H9 (cell line): ENCODE data around the gene TRIB2. TPM values are rescaled to one million over a fixed set of nuclear protein-coding genes. Genes with fewer than 3 reads are reported as not detected.

Source experiments
- DNase-seq: peaks from one replicate; pipeline ENCODE4 v3.0.0-alpha.2; 2017
- H2AFZ ChIP-seq: one replicate; pipeline ENCODE4 v1.6.1; 2013; ENCODE audit warnings: mild to moderate bottlenecking, low read length, control low read depth, moderate library complexity
- H2AK5ac ChIP-seq: 2 replicates; pipeline ENCODE4 v1.6.1; 2013; ENCODE audit warnings: low read length, control low read depth, mixed read lengths; ENCODE audit not compliant: insufficient read length
- H2BK120ac ChIP-seq: one replicate; pipeline ENCODE4 v1.6.1; 2013; ENCODE audit warnings: low read depth, mild to moderate bottlenecking, low read length, control low read depth, inconsistent platforms; ENCODE audit not compliant: poor library complexity, severe bottlenecking
- H2BK12ac ChIP-seq: 2 replicates; pipeline ENCODE4 v1.6.1; 2013; ENCODE audit warnings: low read length, control low read depth, mixed read lengths, low read depth; ENCODE audit not compliant: insufficient read length
- H2BK15ac ChIP-seq: 2 replicates; pipeline ENCODE4 v1.6.1; 2013; ENCODE audit warnings: low read depth, low read length, control low read depth
- H2BK20ac ChIP-seq: one replicate; pipeline ENCODE4 v1.6.1; 2013; ENCODE audit warnings: low read depth, mild to moderate bottlenecking, low read length, control low read depth, inconsistent platforms; ENCODE audit not compliant: poor library complexity, severe bottlenecking
- H2BK5ac ChIP-seq: 2 replicates; pipeline ENCODE4 v1.6.1; 2013; ENCODE audit warnings: low read length, control low read depth, mixed read lengths; ENCODE audit not compliant: insufficient read length
- H3K14ac ChIP-seq: 2 replicates; pipeline ENCODE4 v1.6.1; 2013; ENCODE audit warnings: low read length, control low read depth; ENCODE audit not compliant: insufficient read depth
- H3K18ac ChIP-seq: 2 replicates; pipeline ENCODE4 v1.6.1; 2013; ENCODE audit warnings: low read depth, mild to moderate bottlenecking, mixed read lengths, low read length, control low read depth; ENCODE audit not compliant: insufficient read length
- H3K23ac ChIP-seq: 2 replicates; pipeline ENCODE4 v1.6.1; 2013; ENCODE audit warnings: low read length, control low read depth, mixed read lengths, low read depth; ENCODE audit not compliant: insufficient read length
- H3K23me2 ChIP-seq: 2 replicates; pipeline ENCODE4 v1.6.1; 2013; ENCODE audit warnings: low read depth, mild to moderate bottlenecking, mixed read lengths, low read length, control low read depth; ENCODE audit not compliant: insufficient read length, poor library complexity, severe bottlenecking
- H3K27ac ChIP-seq: 2 replicates; pipeline ENCODE4 v1.5.1; 2013; ENCODE audit warnings: low read length, control low read depth, mixed read lengths, low read depth; ENCODE audit not compliant: insufficient read length
- H3K27me3 ChIP-seq: 2 replicates; pipeline ENCODE4 v1.6.1; 2013; ENCODE audit warnings: low read length, control low read depth, inconsistent platforms; ENCODE audit not compliant: insufficient read depth
- H3K4ac ChIP-seq: 2 replicates; pipeline ENCODE4 v1.6.1; 2013; ENCODE audit warnings: low read depth, mild to moderate bottlenecking, control low read depth, inconsistent platforms, low read length, moderate library complexity
- H3K4me1 ChIP-seq: 2 replicates; pipeline ENCODE4 v1.6.1; 2013; ENCODE audit warnings: low read length, control low read depth, inconsistent platforms; ENCODE audit not compliant: insufficient read depth
- H3K4me2 ChIP-seq: 2 replicates; pipeline ENCODE4 v1.6.1; 2013; ENCODE audit warnings: low read length, control low read depth, mixed read lengths; ENCODE audit not compliant: insufficient read length, insufficient read depth
- H3K56ac ChIP-seq: 2 replicates; pipeline ENCODE4 v1.6.1; 2013; ENCODE audit warnings: low read depth, mild to moderate bottlenecking, mixed read lengths, low read length, control low read depth; ENCODE audit not compliant: insufficient read length
- H3K79me1 ChIP-seq: 2 replicates; pipeline ENCODE4 v1.6.1; 2013; ENCODE audit warnings: low read depth, mild to moderate bottlenecking, moderate library complexity, low read length, control low read depth, inconsistent platforms; ENCODE audit not compliant: insufficient read depth, poor library complexity, severe bottlenecking
- H3K79me2 ChIP-seq: 2 replicates; pipeline ENCODE4 v1.6.1; 2013; ENCODE audit warnings: low read length, control low read depth, inconsistent platforms; ENCODE audit not compliant: insufficient read depth
- H3K9ac ChIP-seq: 2 replicates; pipeline ENCODE4 v1.6.1; 2013; ENCODE audit warnings: low read length, control low read depth, mixed read lengths; ENCODE audit not compliant: insufficient read length; ENCODE audit errors: extremely low read depth
- H3K9me3 ChIP-seq: one replicate; pipeline ENCODE4 v1.6.1; 2013; ENCODE audit warnings: low read depth, low read length, inconsistent platforms; ENCODE audit not compliant: control insufficient read depth
- H3T11ph ChIP-seq: one replicate; pipeline ENCODE4 v1.6.1; 2013; ENCODE audit warnings: mild to moderate bottlenecking, low read length, control low read depth, inconsistent platforms
- H4K20me1 ChIP-seq: one replicate; pipeline ENCODE4 v1.6.1; 2013; ENCODE audit not compliant: control insufficient read depth, insufficient read length, insufficient read depth
- H4K5ac ChIP-seq: 2 replicates; pipeline ENCODE4 v1.6.1; 2013; ENCODE audit warnings: low read depth, mild to moderate bottlenecking, mixed read lengths, low read length, control low read depth; ENCODE audit not compliant: insufficient read length
- H4K8ac ChIP-seq: replicated peaks from 2 replicates; pipeline ENCODE4 v1.6.1; 2013; ENCODE audit warnings: low read length, control low read depth, mixed read lengths, low read depth; ENCODE audit not compliant: insufficient read length
- H4K91ac ChIP-seq: 2 replicates; pipeline ENCODE4 v1.6.1; 2013; ENCODE audit warnings: low read depth, mild to moderate bottlenecking, moderate library complexity, mixed read lengths, low read length, control low read depth; ENCODE audit not compliant: insufficient read length
- H3K27ac Mint-ChIP-seq, 3 experiments: 2 replicates in 2 of 3; 3 replicates in 1 of 3; pipeline ENCODE4 v1.8.0; 2020 to 2021; ENCODE audit warnings: mixed read lengths in 3 of 3, mild to moderate bottlenecking in 1 of 3, moderate library complexity in 1 of 3
- H3K27me3 Mint-ChIP-seq: 2 replicates; pipeline ENCODE4 v1.8.0; 2021; ENCODE audit warnings: low read depth, mild to moderate bottlenecking, moderate library complexity, mixed read lengths
- H3K36me3 Mint-ChIP-seq, 3 experiments: 2 replicates in 2 of 3; 3 replicates in 1 of 3; pipeline ENCODE4 v1.8.0; 2020 to 2021; ENCODE audit warnings: low read depth in 3 of 3, mixed read lengths in 3 of 3; ENCODE audit not compliant: insufficient read depth in 1 of 3
- H3K4me1 Mint-ChIP-seq, 2 experiments: 2 replicates each; pipeline ENCODE4 v1.8.0; 2020; ENCODE audit warnings: mixed read lengths in 2 of 2
- H3K4me3 Mint-ChIP-seq, 2 experiments: 2 replicates in 1 of 2; 3 replicates in 1 of 2; pipeline ENCODE4 v1.8.0; 2020 to 2021; ENCODE audit warnings: mild to moderate bottlenecking in 2 of 2, mixed read lengths in 2 of 2, moderate library complexity in 1 of 2
- H3K9me3 Mint-ChIP-seq, 2 experiments: 2 replicates in 1 of 2; 3 replicates in 1 of 2; pipeline ENCODE4 v1.8.0; 2020; ENCODE audit warnings: mild to moderate bottlenecking in 2 of 2, mixed read lengths in 2 of 2, moderate library complexity in 1 of 2
- CTCF ChIP-seq: fragments of 200-600 bp; sonication (generic); conservative IDR thresholded peaks from 3 replicates; pipeline ENCODE4 v1.8.0; 2021; ENCODE audit warnings: antibody characterized with exemption, mild to moderate bottlenecking
- WGBS: extraction: QIAGEN DNeasy Blood & Tissue Kit; methylation state at CpG from one replicate; pipeline ENCODE4 v1.1.7; 2013; ENCODE audit warnings: missing lambda C conversion rate, low lambda C conversion rate, mixed read lengths; ENCODE audit not compliant: insufficient read length; ENCODE audit errors: extremely low coverage; 5-methylcytosine and 5-hydroxymethylcytosine counted together
- total RNA-seq: library from RNA; stranded (reverse); gene quantifications from 2 replicates; pipeline ENCODE4 v1.2.1, GENCODE V29; 2021

TRIB2 gene
- total RNA-seq, 1 experiment from 2014 or later: 41.9 TPM

DNA sequence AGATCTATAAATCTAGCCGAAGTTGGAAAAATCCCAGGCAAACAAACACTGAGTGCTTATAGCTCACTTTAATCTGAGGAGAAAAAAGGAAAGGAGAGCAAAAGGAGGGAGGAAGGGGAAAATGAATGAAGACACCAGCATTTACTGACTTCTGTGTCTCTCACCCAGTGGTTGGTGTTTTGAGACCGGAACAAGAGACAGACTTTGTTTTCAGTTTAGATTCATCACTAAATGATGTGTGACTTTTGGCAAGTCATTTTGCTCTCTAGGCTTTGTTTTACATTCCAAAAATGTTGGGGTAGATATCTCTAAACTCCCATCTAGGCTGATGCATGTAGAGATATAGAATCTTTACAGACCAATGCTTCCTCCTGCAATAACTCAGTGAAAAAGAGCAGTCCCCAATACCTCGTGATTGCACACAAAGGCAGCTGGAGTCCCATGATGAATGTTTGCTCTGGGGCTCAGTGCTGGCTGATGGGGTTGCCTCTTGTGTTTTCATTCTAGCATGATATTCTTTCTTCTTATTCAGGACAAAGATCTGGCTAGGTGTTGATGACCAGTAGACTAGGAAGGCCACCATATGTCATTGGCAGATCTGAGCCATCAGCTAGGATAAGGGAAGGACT, 51.4 kb downstream of the TRIB2 start:
- Histone ChIP-seq H4K91ac (no peak overlapping the region), H3K23me2 (peaks cover 3% of the 10 kb centered on the region), H3K79me2 (no peaks in the 10 kb centered on the region), H3K23ac (no peak overlapping the region), H3K9ac (no peak overlapping the region), H3K79me1 (no peaks in the 10 kb centered on the region), H4K20me1 (no peaks in the 10 kb centered on the region), H4K5ac (no peak overlapping the region), H2BK12ac (no peak overlapping the region), H2BK120ac (no peak overlapping the region), H4K8ac (no peak overlapping the region), H3K4me1 (peaks cover 11% of the 10 kb centered on the region), H3K56ac (no peak overlapping the region), H3K27me3 (peaks cover 3% of the 10 kb centered on the region; the same call in 1 of the 2 replicates), H3K27ac (no peak overlapping the region), H3K4ac (no peak overlapping the region), H2BK20ac (no peak overlapping the region), H2BK15ac (no peak overlapping the region), H3T11ph (no peak overlapping the region), H2AFZ (no peak overlapping the region), H3K18ac (no peak overlapping the region), H3K14ac (no peak overlapping the region), H3K4me2 (no peak overlapping the region), H2BK5ac (no peak overlapping the region), H2AK5ac (no peak overlapping the region), H3K9me3 (no peaks in the 10 kb centered on the region)
- H3K27ac Mint-ChIP-seq: no peak overlapping the region
- no peak for TF ChIP-seq CTCF
- peaks cover 0 to 2% (median 0%) of the 10 kb centered on the region in 3 experiments; a peak in 2 of 7 replicates for H3K36me3 Mint-ChIP-seq
- peaks cover 0 to 4% of the 10 kb centered on the region in 2 experiments; a peak in 3 of 5 replicates for H3K9me3 Mint-ChIP-seq
- WGBS: no CpG with 5 or more reads among the region's 3 CpGs
- no peak for DNase-seq
- peaks cover 41% of the 10 kb centered on the region for H3K27me3 Mint-ChIP-seq
- no peak overlapping the region for H3K4me3 Mint-ChIP-seq
- H3K4me1 Mint-ChIP-seq: peaks cover 39 to 52% of the 10 kb centered on the region in 2 experiments
